Parathyroid adenoma (tissue), 2 donors: ENCODE results near the gene MDK.

ENCODE experiments used
- H2AFZ ChIP-seq: fragments of 300-600 bp; sonication (generic); one replicate; pipeline ENCODE4 v1.7.0; 2017; ENCODE audit warnings: antibody characterized with exemption, mild to moderate bottlenecking
- H3K27ac ChIP-seq: fragments of 300-600 bp; sonication (generic); one replicate; pipeline ENCODE4 v1.7.0; 2017
- H3K27me3 ChIP-seq: fragments of 300-600 bp; sonication (generic); one replicate; pipeline ENCODE4 v1.7.0; 2017; ENCODE audit warnings: low read length; ENCODE audit not compliant: control insufficient read depth, insufficient read depth
- H3K36me3 ChIP-seq: fragments of 300-600 bp; sonication (generic); one replicate; pipeline ENCODE4 v1.7.0; 2017; ENCODE audit warnings: low read length; ENCODE audit not compliant: control insufficient read depth, insufficient read depth
- H3K4me1 ChIP-seq: fragments of 300-600 bp; sonication (generic); one replicate; pipeline ENCODE4 v1.7.0; 2017; ENCODE audit warnings: control low read depth
- H3K4me2 ChIP-seq: fragments of 300-600 bp; sonication (generic); one replicate; pipeline ENCODE4 v1.7.0; 2017; ENCODE audit warnings: low read length
- H3K4me3 ChIP-seq: fragments of 300-600 bp; sonication (generic); one replicate; pipeline ENCODE4 v1.7.0; 2017; ENCODE audit warnings: low read depth, low read length
- H3K79me2 ChIP-seq: fragments of 300-600 bp; sonication (generic); one replicate; pipeline ENCODE4 v1.7.0; 2017; ENCODE audit warnings: control low read depth
- H3K9ac ChIP-seq: fragments of 300-600 bp; sonication (generic); one replicate; pipeline ENCODE4 v1.7.0; 2017; ENCODE audit warnings: mild to moderate bottlenecking
- H3K9me3 ChIP-seq: fragments of 300-600 bp; sonication (generic); one replicate; pipeline ENCODE4 v1.7.0; 2017; ENCODE audit warnings: low read length; ENCODE audit not compliant: control insufficient read depth
- CTCF ChIP-seq: fragments of 300-600 bp; sonication (generic); IDR thresholded peaks from one replicate; pipeline ENCODE4 v1.7.0; 2017; ENCODE audit warnings: antibody characterized with exemption, mild to moderate bottlenecking
- donor health status: primary hyperparathyroidism.

MDK gene

GRCh38 chr11:46341454-46341853 is 40.0 kb upstream of the MDK start:
- H3K9ac ChIP-seq, result no peak overlapping the region
- H3K4me2 ChIP-seq, result no peak overlapping the region
- H3K27me3 ChIP-seq, result no peaks in the 10 kb centered on the region
- H3K36me3 ChIP-seq, result no peaks in the 10 kb centered on the region
- H3K9me3 ChIP-seq, result no peaks in the 10 kb centered on the region
- no peak overlapping the region for H3K27ac ChIP-seq
- no peak overlapping the region for H2AFZ ChIP-seq
- TF ChIP-seq CTCF, result no peak
- no peaks in the 10 kb centered on the region for H3K79me2 ChIP-seq
- no peak overlapping the region for H3K4me3 ChIP-seq
- peaks cover 13% of the 10 kb centered on the region for H3K4me1 ChIP-seq

- Histone ChIP-seq H3K79me2 (peaks cover 2% of the 10 kb centered on the region), H3K9ac (no peak overlapping the region), H3K4me1 (peaks cover 13% of the 10 kb centered on the region), H3K4me3 (no peak overlapping the region), H3K4me2 (no peak overlapping the region), H3K27me3 (no peaks in the 10 kb centered on the region), H2AFZ (no peak overlapping the region), H3K27ac (no peak overlapping the region), H3K36me3 (no peaks in the 10 kb centered on the region), H3K9me3 (no peaks in the 10 kb centered on the region)
- no peak for TF ChIP-seq CTCF
Observed at GRCh38 chr11:46342239-46342638, 39.2 kb upstream of the MDK start.

- Histone ChIP-seq H3K9ac (no peak overlapping the region), H3K36me3 (no peaks in the 10 kb centered on the region), H3K4me3 (no peak overlapping the region), H3K79me2 (peaks cover 8% of the 10 kb centered on the region), H3K4me1 (peaks cover 12% of the 10 kb centered on the region), H2AFZ (no peak overlapping the region), H3K9me3 (no peaks in the 10 kb centered on the region), H3K27me3 (no peaks in the 10 kb centered on the region), H3K4me2 (no peak overlapping the region), H3K27ac (no peak overlapping the region)
- no peak for TF ChIP-seq CTCF
Observed at GRCh38 chr11:46343520-46343919, 37.9 kb upstream of the MDK start.

- H3K9ac ChIP-seq, result no peak overlapping the region
- no peak for TF ChIP-seq CTCF
Observed at GRCh38 chr11:46345131-46345597, 36.3 kb upstream of the MDK start.

GRCh38 chr11:46345881-46346484 is 35.5 kb upstream of the MDK start:
- no peak for TF ChIP-seq CTCF
- Histone ChIP-seq H3K36me3 (no peaks in the 10 kb centered on the region), H3K9ac (no peak overlapping the region), H3K27me3 (no peaks in the 10 kb centered on the region), H3K79me2 (peaks cover 12% of the 10 kb centered on the region), H2AFZ (no peak overlapping the region), H3K9me3 (no peaks in the 10 kb centered on the region), H3K27ac (no peak overlapping the region), H3K4me1 (no peaks in the 10 kb centered on the region), H3K4me3 (peak overlapping the region; percentile 42), H3K4me2 (peak overlapping the region; percentile 38)

More at GRCh38 chr11:46345131-46345597, 36.3 kb upstream of the MDK start:
- Histone ChIP-seq H3K79me2 (peaks cover 11% of the 10 kb centered on the region), H3K9me3 (no peaks in the 10 kb centered on the region), H3K27me3 (no peaks in the 10 kb centered on the region), H3K4me1 (no peaks in the 10 kb centered on the region), H3K36me3 (no peaks in the 10 kb centered on the region), H3K27ac (no peak overlapping the region), H3K4me2 (peak overlapping the region; percentile 38), H3K4me3 (peak overlapping the region; percentile 42), H2AFZ (no peak overlapping the region)
